Panc1 (cell line): ENCODE measurements around the gene SNAP25. TPM values are rescaled to one million over a fixed set of nuclear protein-coding genes. Genes with fewer than 3 reads are reported as not detected.
A peak's percentile ranks its signal among the peaks of the same experiment; 100 is the strongest.

Source experiments
- ATAC-seq: fragments of 200-7000 bp; cut with Tn5 transposase; 2 replicates; pipeline ENCODE4 v1.9.1; 2020; ENCODE audit warnings: mild to moderate bottlenecking, moderate library complexity
- BruUV-seq: library from RNA; stranded (reverse); fragments of 400-500 nt; replicated peaks from 2 replicates; lab custom pipeline; 2021; lab: Mats Ljungman, UMichigan
- CTCF ChIA-PET: fragments of 300-600 bp; sonication (Branson Sonifier 250); formaldehyde crosslinking; loops from one replicate; lab custom pipeline; 2022; ENCODE audit warnings: antibody characterized with exemption; lab: Charles Lee
- POLR2A ChIA-PET: fragments of 300-600 bp; sonication (Branson Sonifier 250); formaldehyde crosslinking; loops from one replicate; lab custom pipeline; 2022; ENCODE audit warnings: antibody characterized with exemption; lab: Charles Lee
- DNase-seq: peaks from one replicate; pipeline ENCODE4 v3.0.0-alpha.2; 2010; ENCODE audit warnings: low read depth, low spot score
- H3K27ac ChIP-seq: 2 replicates; pipeline ENCODE4 v1.5.1; 2011; ENCODE audit warnings: mild to moderate bottlenecking, low read length, inconsistent platforms
- H3K27me3 ChIP-seq: fragments of 200-500 bp; sonication (Bioruptor generic); 2 replicates; pipeline ENCODE4 v1.6.0; 2014; ENCODE audit warnings: low read length, inconsistent platforms; ENCODE audit not compliant: control insufficient read depth, insufficient read depth
- H3K36me3 ChIP-seq: fragments of 200-500 bp; sonication (Bioruptor generic); 2 replicates; pipeline ENCODE4 v1.5.1; 2014; ENCODE audit warnings: inconsistent platforms, mild to moderate bottlenecking, low read length, moderate library complexity; ENCODE audit not compliant: control insufficient read depth, insufficient read depth
- H3K4me1 ChIP-seq: 2 replicates; pipeline ENCODE4 v1.5.1; 2011; ENCODE audit warnings: inconsistent platforms, mild to moderate bottlenecking, low read length, moderate library complexity; ENCODE audit not compliant: control insufficient read depth, insufficient read depth
- H3K4me3 ChIP-seq, 2 experiments: 2 replicates each; pipeline ENCODE4 v1.5.1; 2011 to 2012; ENCODE audit warnings: low read depth in 2 of 2, low read length in 2 of 2, mild to moderate bottlenecking in 2 of 2, inconsistent platforms in 1 of 2, moderate library complexity in 1 of 2
- H3K9me3 ChIP-seq: fragments of 200-500 bp; sonication (Bioruptor generic); 2 replicates; pipeline ENCODE4 v1.5.1; 2014; ENCODE audit warnings: low read depth, mild to moderate bottlenecking, inconsistent platforms, low read length, moderate library complexity; ENCODE audit not compliant: control insufficient read depth, insufficient read depth
- POLR2AphosphoS5 ChIP-seq: IDR thresholded peaks from 2 replicates; pipeline ENCODE4 v1.6.1; 2012; ENCODE audit warnings: mild to moderate bottlenecking, low read depth, low read length, moderate library complexity
- SIN3A ChIP-seq: IDR thresholded peaks from 2 replicates; pipeline ENCODE4 v1.6.1; 2012; ENCODE audit warnings: low read depth, mild to moderate bottlenecking, low read length, moderate library complexity, borderline replicate concordance; ENCODE audit not compliant: insufficient read depth
- TCF7L2 ChIP-seq: IDR thresholded peaks from 2 replicates; pipeline ENCODE4 v1.6.1; 2011; ENCODE audit warnings: mild to moderate bottlenecking, low read depth, low read length, inconsistent platforms
- in situ Hi-C: cut with HindIII; loops from 2 replicates; pipeline ENCODE4 v1.10.0; 2016; ENCODE audit warnings: low sequenced_read_pairs, low pct_unique_long_range_greater_than_20kb
- intact Hi-C: fragments of 100-400 bp; cut with micrococcal nuclease; formaldehyde crosslinking; loops from one replicate; pipeline ENCODE4 v1.10.0; 2022; ENCODE audit not compliant: unreplicated experiment
- total RNA-seq: library from RNA; stranded (reverse); gene quantifications from one replicate; pipeline ENCODE4 v1.2.1, GENCODE V29; 2021; ENCODE audit not compliant: unreplicated experiment
- TF ChIP-seq, protein P1 (sequence below): fragments of 450-650 bp; IDR thresholded peaks from 2 replicates; pipeline ENCODE4 v1.5.1; 2017; ENCODE audit warnings: mild to moderate bottlenecking
- TF ChIP-seq, protein P2 (sequence below), 2 experiments: IDR thresholded peaks; 2 replicates each; pipeline ENCODE4 v1.6.1; 2011 to 2012; ENCODE audit warnings: low read depth in 2 of 2, control low read depth in 1 of 2, low read length in 1 of 2, mild to moderate bottlenecking in 1 of 2, moderate library complexity in 1 of 2; ENCODE audit not compliant: insufficient read depth in 1 of 2

Gene SNAP25
- total RNA-seq, 1 experiment from 2014 or later = 0.69 TPM

DNA sequence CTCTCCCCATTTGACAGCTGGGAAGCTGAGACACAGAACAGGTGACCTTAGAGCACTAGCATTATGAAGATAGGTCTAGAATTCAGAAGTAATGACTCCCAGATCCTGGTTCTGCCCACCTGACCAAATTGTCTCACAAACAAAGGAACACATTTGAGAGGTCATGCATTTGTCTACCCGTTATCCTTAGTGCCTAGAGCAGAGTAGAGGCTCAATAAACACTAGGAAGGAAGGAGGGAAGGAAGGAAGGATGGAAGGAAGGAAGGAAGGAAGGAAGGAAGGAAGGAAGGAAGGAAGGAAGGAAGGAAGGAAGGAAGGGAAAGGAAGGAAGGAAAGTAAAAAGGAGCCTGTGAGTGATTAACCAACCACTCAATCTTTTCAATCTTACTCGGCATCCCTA lies 63.3 kb downstream of the SNAP25 start:
- no TSS peak for BruUV-seq
- Histone ChIP-seq H3K4me3 (no peak overlapping the region), H3K36me3 (no peaks in the 10 kb centered on the region), H3K27ac (no peak overlapping the region), H3K4me1 (no peaks in the 10 kb centered on the region), H3K9me3 (no peaks in the 10 kb centered on the region), H3K27me3 (no peaks in the 10 kb centered on the region)
- no peak for ATAC-seq
- POLR2A ChIA-PET = interaction anchor here (0.7 kb wide), 1 partner anchor 66 kb away, joined by 12 read pairs; no protein-coding TSS in a partner anchor
- CTCF ChIA-PET = no interaction called here
- TF ChIP-seq POLR2AphosphoS5 (no peak), TCF7L2 (no peak), SIN3A (no peak)
- TF ChIP-seq, protein P1, sequence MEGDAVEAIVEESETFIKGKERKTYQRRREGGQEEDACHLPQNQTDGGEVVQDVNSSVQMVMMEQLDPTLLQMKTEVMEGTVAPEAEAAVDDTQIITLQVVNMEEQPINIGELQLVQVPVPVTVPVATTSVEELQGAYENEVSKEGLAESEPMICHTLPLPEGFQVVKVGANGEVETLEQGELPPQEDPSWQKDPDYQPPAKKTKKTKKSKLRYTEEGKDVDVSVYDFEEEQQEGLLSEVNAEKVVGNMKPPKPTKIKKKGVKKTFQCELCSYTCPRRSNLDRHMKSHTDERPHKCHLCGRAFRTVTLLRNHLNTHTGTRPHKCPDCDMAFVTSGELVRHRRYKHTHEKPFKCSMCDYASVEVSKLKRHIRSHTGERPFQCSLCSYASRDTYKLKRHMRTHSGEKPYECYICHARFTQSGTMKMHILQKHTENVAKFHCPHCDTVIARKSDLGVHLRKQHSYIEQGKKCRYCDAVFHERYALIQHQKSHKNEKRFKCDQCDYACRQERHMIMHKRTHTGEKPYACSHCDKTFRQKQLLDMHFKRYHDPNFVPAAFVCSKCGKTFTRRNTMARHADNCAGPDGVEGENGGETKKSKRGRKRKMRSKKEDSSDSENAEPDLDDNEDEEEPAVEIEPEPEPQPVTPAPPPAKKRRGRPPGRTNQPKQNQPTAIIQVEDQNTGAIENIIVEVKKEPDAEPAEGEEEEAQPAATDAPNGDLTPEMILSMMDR = no peak
- TF ChIP-seq, protein P2, sequence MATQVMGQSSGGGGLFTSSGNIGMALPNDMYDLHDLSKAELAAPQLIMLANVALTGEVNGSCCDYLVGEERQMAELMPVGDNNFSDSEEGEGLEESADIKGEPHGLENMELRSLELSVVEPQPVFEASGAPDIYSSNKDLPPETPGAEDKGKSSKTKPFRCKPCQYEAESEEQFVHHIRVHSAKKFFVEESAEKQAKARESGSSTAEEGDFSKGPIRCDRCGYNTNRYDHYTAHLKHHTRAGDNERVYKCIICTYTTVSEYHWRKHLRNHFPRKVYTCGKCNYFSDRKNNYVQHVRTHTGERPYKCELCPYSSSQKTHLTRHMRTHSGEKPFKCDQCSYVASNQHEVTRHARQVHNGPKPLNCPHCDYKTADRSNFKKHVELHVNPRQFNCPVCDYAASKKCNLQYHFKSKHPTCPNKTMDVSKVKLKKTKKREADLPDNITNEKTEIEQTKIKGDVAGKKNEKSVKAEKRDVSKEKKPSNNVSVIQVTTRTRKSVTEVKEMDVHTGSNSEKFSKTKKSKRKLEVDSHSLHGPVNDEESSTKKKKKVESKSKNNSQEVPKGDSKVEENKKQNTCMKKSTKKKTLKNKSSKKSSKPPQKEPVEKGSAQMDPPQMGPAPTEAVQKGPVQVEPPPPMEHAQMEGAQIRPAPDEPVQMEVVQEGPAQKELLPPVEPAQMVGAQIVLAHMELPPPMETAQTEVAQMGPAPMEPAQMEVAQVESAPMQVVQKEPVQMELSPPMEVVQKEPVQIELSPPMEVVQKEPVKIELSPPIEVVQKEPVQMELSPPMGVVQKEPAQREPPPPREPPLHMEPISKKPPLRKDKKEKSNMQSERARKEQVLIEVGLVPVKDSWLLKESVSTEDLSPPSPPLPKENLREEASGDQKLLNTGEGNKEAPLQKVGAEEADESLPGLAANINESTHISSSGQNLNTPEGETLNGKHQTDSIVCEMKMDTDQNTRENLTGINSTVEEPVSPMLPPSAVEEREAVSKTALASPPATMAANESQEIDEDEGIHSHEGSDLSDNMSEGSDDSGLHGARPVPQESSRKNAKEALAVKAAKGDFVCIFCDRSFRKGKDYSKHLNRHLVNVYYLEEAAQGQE (IDR thresholded peaks at IDR 0.05; ENCODE audit: insufficient read depth in 1 of 2, low read depth in 2 of 2, low read length in 1 of 2) = no peak
- in situ Hi-C loops (no loop called here), intact Hi-C loops (no loop called here)
- DNase-seq = no peak

DNA sequence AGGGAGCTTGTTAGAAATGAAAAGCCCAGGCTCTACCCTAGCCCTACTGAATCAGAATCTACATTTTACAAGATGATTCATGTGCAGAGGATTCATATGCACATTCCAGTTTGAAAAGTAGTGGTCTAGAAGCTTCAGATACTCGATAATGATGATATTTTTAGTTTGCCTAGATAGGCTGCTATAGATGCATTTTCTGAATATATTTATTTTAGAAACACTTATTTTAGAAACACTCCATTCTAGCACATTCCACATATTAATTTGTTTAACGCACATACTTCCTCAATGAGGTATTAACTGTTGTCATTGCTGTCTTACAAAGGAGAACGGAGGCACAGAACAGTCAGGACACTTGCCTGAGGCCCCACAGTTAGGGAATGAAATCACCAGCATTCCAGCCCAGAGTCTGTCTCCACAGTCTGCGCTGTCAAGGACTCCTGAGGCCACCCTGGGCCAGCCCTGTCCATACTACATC lies 64.4 kb downstream of the SNAP25 start:
- Histone ChIP-seq H3K27me3 (no peaks in the 10 kb centered on the region), H3K4me1 (no peaks in the 10 kb centered on the region), H3K27ac (no peak overlapping the region), H3K9me3 (no peaks in the 10 kb centered on the region), H3K36me3 (no peaks in the 10 kb centered on the region), H3K4me3 (no peak overlapping the region)
- ATAC-seq (peak; percentile 68; the same call in 1 of the 2 replicates), DNase-seq (no peak)
- in situ Hi-C loops (no loop called here), intact Hi-C loops (no loop called here)
- POLR2A ChIA-PET = no interaction called here
- CTCF ChIA-PET = no interaction called here
- TF ChIP-seq TCF7L2 (no peak), SIN3A (no peak), POLR2AphosphoS5 (no peak)
- TF ChIP-seq, protein P1 = no peak
- TF ChIP-seq, protein P2 (IDR thresholded peaks at IDR 0.05; ENCODE audit: insufficient read depth in 1 of 2, low read depth in 2 of 2, low read length in 1 of 2) = no peak
- no TSS peak for BruUV-seq
